H1 (cell line): ENCODE results near the gene UNC13C. TPM values are rescaled to one million over a fixed set of nuclear protein-coding genes. Genes with fewer than 3 reads are reported as not detected.
A peak's percentile ranks its signal among the peaks of the same experiment; 100 is the strongest.

ENCODE experiments used
- CTCF ChIA-PET: fragments of 300-600 bp; sonication (Branson Sonifier 250); formaldehyde crosslinking; loops from one replicate; lab custom pipeline; 2021; ENCODE audit not compliant: partially characterized antibody; lab: Charles Lee
- POLR2A ChIA-PET: fragments of 300-600 bp; sonication (Branson Sonifier 250); formaldehyde crosslinking; loops from one replicate; lab custom pipeline; 2021; ENCODE audit warnings: inconsistent platforms; ENCODE audit not compliant: partially characterized antibody; lab: Charles Lee
- DNase-seq, 2 experiments: peaks; one replicate each; pipeline versions ENCODE4 v3.0.0 to v3.0.0-alpha.2; 2010 to 2022; ENCODE audit warnings: low spot score in 2 of 2, low read depth in 1 of 2, mixed read lengths in 1 of 2
- FAIRE-seq: peaks from 2 replicates; lab custom pipeline; 2011; peaks lifted over from hg19 to GRCh38; lab: Jason Lieb, UNC
- H2AFZ ChIP-seq: 2 replicates; pipeline ENCODE4 v1.8.1; 2012; ENCODE audit warnings: low read length, inconsistent platforms
- H2AK5ac ChIP-seq: 2 replicates; pipeline ENCODE4 v1.6.1; 2013; ENCODE audit warnings: low read depth, low read length
- H2BK120ac ChIP-seq: replicated peaks from 2 replicates; pipeline ENCODE3; 2013; ENCODE audit warnings: low read depth, low read length, inconsistent platforms
- H2BK12ac ChIP-seq: 2 replicates; pipeline ENCODE4 v1.6.1; 2013; ENCODE audit warnings: low read depth, low read length
- H2BK15ac ChIP-seq: 2 replicates; pipeline ENCODE4 v1.6.1; 2013; ENCODE audit warnings: low read length
- H2BK20ac ChIP-seq: 2 replicates; pipeline ENCODE4 v1.6.1; 2013; ENCODE audit warnings: low read length
- H2BK5ac ChIP-seq: 2 replicates; pipeline ENCODE4 v1.6.1; 2013; ENCODE audit warnings: low read depth, low read length
- H3K14ac ChIP-seq: 2 replicates; pipeline ENCODE4 v1.6.1; 2013; ENCODE audit warnings: inconsistent platforms; ENCODE audit not compliant: insufficient read length
- H3K18ac ChIP-seq: 2 replicates; pipeline ENCODE4 v1.6.1; 2013; ENCODE audit warnings: low read length; ENCODE audit errors: extremely low read depth
- H3K23ac ChIP-seq: 2 replicates; pipeline ENCODE4 v1.6.1; 2013; ENCODE audit warnings: inconsistent platforms; ENCODE audit not compliant: insufficient read length
- H3K23me2 ChIP-seq: 2 replicates; pipeline ENCODE4 v1.6.1; 2013; ENCODE audit warnings: low read depth, low read length
- H3K27ac ChIP-seq: 2 replicates; pipeline ENCODE4 v1.6.1; 2011; ENCODE audit warnings: low read depth, low read length, inconsistent platforms
- H3K27me3 ChIP-seq, 4 experiments: replicated peaks in 1 of 4; 1 replicate in 1 of 4; 2 replicates in 3 of 4; pipeline versions ENCODE4 v1.6.1 to v1.8.1; 2011 to 2013; ENCODE audit warnings: low read length in 3 of 4, mild to moderate bottlenecking in 3 of 4, inconsistent platforms in 2 of 4, mixed read lengths in 2 of 4, moderate library complexity in 1 of 4; ENCODE audit not compliant: control insufficient read depth in 3 of 4, insufficient read depth in 3 of 4; ENCODE audit errors: extremely low read depth in 1 of 4
- H3K36me3 ChIP-seq, 4 experiments: 2 replicates each; pipeline versions ENCODE4 v1.6.1 to v1.8.1; 2011 to 2013; ENCODE audit warnings: mild to moderate bottlenecking in 4 of 4, low read length in 3 of 4, moderate library complexity in 2 of 4, control low read depth in 1 of 4, inconsistent platforms in 1 of 4; ENCODE audit not compliant: insufficient read depth in 4 of 4, control insufficient read depth in 2 of 4
- H3K4ac ChIP-seq: replicated peaks from 2 replicates; pipeline ENCODE3; 2013; ENCODE audit warnings: low read length, low read depth, mixed read lengths, inconsistent platforms; ENCODE audit not compliant: insufficient read length
- H3K4me1 ChIP-seq, 4 experiments: replicated peaks in 1 of 4; 1 replicate in 1 of 4; 2 replicates in 3 of 4; pipeline versions ENCODE4 v1.6.1 to v1.8.1; 2011 to 2013; ENCODE audit warnings: low read length in 3 of 4, inconsistent platforms in 2 of 4, mixed read lengths in 1 of 4; ENCODE audit not compliant: insufficient read depth in 4 of 4, control insufficient read depth in 3 of 4
- H3K4me2 ChIP-seq, 2 experiments: 2 replicates each; pipeline versions ENCODE4 v1.6.1 to v1.8.1; 2011 to 2013; ENCODE audit warnings: low read depth in 2 of 2, low read length in 2 of 2, control low read depth in 1 of 2, inconsistent platforms in 1 of 2, mild to moderate bottlenecking in 1 of 2; ENCODE audit not compliant: insufficient read depth in 1 of 2
- H3K4me3 ChIP-seq, 4 experiments: fragments of 200-600, 300-600 bp in 1 of 4; sonication (generic), shearing (Covaris generic), sonication (Bioruptor Twin) in 1 of 4; 2 replicates each; pipeline versions ENCODE4 v1.5.1 to v1.8.1; 2011 to 2016; ENCODE audit warnings: low read length in 4 of 4, low read depth in 3 of 4, control low read depth in 2 of 4, inconsistent platforms in 2 of 4, mild to moderate bottlenecking in 2 of 4, mixed read lengths in 1 of 4, moderate library complexity in 1 of 4; ENCODE audit not compliant: insufficient read depth in 2 of 4; ENCODE audit errors: extremely low read depth in 1 of 4
- H3K56ac ChIP-seq: replicated peaks from 2 replicates; pipeline ENCODE3; 2013; ENCODE audit warnings: low read depth, mild to moderate bottlenecking, mixed read lengths, low read length, inconsistent platforms; ENCODE audit not compliant: insufficient read length
- H3K79me1 ChIP-seq: 2 replicates; pipeline ENCODE4 v1.6.1; 2013; ENCODE audit warnings: low read depth, low read length, control low read depth
- H3K79me2 ChIP-seq, 2 experiments: 2 replicates each; pipeline versions ENCODE4 v1.6.1 to v1.8.1; 2012 to 2013; ENCODE audit warnings: low read length in 2 of 2, mild to moderate bottlenecking in 2 of 2, inconsistent platforms in 1 of 2; ENCODE audit not compliant: insufficient read depth in 2 of 2, control insufficient read depth in 1 of 2
- H3K9ac ChIP-seq, 4 experiments: replicated peaks in 1 of 4; 1 replicate in 1 of 4; 2 replicates in 3 of 4; pipeline versions ENCODE4 v1.6.1 to v1.8.1; 2011 to 2013; ENCODE audit warnings: low read depth in 3 of 4, low read length in 3 of 4, control low read depth in 2 of 4, mild to moderate bottlenecking in 2 of 4, moderate library complexity in 2 of 4, inconsistent platforms in 1 of 4; ENCODE audit errors: extremely low read depth in 1 of 4
- H3K9me3 ChIP-seq, 2 experiments: 2 replicates each; pipeline versions ENCODE4 v1.6.1 to v1.8.1; 2012 to 2013; ENCODE audit warnings: mild to moderate bottlenecking in 2 of 2, moderate library complexity in 2 of 2, control low read depth in 1 of 2, inconsistent platforms in 1 of 2, low read depth in 1 of 2, low read length in 1 of 2, mixed read lengths in 1 of 2; ENCODE audit not compliant: insufficient read depth in 2 of 2
- H4K20me1 ChIP-seq, 2 experiments: replicated peaks in 1 of 2; 2 replicates each; pipeline versions ENCODE3 to v1.8.1; 2011 to 2013; ENCODE audit warnings: inconsistent platforms in 2 of 2, low read length in 2 of 2, mild to moderate bottlenecking in 1 of 2; ENCODE audit not compliant: insufficient read depth in 2 of 2, control insufficient read depth in 1 of 2
- H4K5ac ChIP-seq: 2 replicates; pipeline ENCODE4 v1.6.1; 2013; ENCODE audit warnings: low read length, low read depth, mixed read lengths, inconsistent platforms; ENCODE audit not compliant: insufficient read length
- H4K8ac ChIP-seq: 2 replicates; pipeline ENCODE4 v1.8.0; 2013; ENCODE audit warnings: mild to moderate bottlenecking, moderate library complexity, low read length, inconsistent platforms; ENCODE audit not compliant: insufficient read depth; ENCODE audit errors: extremely low read depth
- H4K91ac ChIP-seq: replicated peaks from 2 replicates; pipeline ENCODE3; 2013; ENCODE audit warnings: low read length, mixed read lengths, inconsistent platforms; ENCODE audit not compliant: insufficient read length
- CBX5 ChIP-seq: fragments of 300-800, 300-1000 bp; sonication (generic); IDR thresholded peaks from 2 replicates; pipeline ENCODE4 v1.7.1; 2016; ENCODE audit warnings: antibody characterized with exemption, low read length, low read depth
- FOSL1 ChIP-seq: IDR thresholded peaks from 2 replicates; pipeline ENCODE4 v1.6.1; 2011; ENCODE audit warnings: mild to moderate bottlenecking, low read depth, low read length, moderate library complexity; ENCODE audit not compliant: insufficient read depth
- GABPA ChIP-seq: IDR thresholded peaks from 2 replicates; pipeline ENCODE4 v1.6.1; 2011; ENCODE audit warnings: mild to moderate bottlenecking, low read length, moderate library complexity, borderline replicate concordance; ENCODE audit not compliant: insufficient read depth
- KDM1A ChIP-seq: fragments of 200-600, 300-600 bp; sonication (generic); IDR thresholded peaks from 2 replicates; pipeline ENCODE4 v1.7.1; 2016; ENCODE audit warnings: mild to moderate bottlenecking, low read length, borderline replicate concordance
- KDM4A ChIP-seq: IDR thresholded peaks from one replicate; pipeline ENCODE4 v1.7.1; 2012; ENCODE audit warnings: low read depth, mild to moderate bottlenecking, moderate library complexity, low read length, inconsistent platforms; ENCODE audit not compliant: severe bottlenecking
- RAD21 ChIP-seq, 2 experiments: IDR thresholded peaks in 1 of 2; conservative IDR thresholded peaks in 1 of 2; 2 replicates each; pipeline ENCODE4 v1.6.1; 2011; ENCODE audit warnings: low read depth in 2 of 2, low read length in 2 of 2, improper control_type of control experiment in 1 of 2, inconsistent platforms in 1 of 2, mild to moderate bottlenecking in 1 of 2, moderate library complexity in 1 of 2
- TAF1 ChIP-seq: IDR thresholded peaks from 2 replicates; pipeline ENCODE4 v1.6.1; 2011; ENCODE audit warnings: mild to moderate bottlenecking, low read depth, low read length
- TCF12 ChIP-seq: IDR thresholded peaks from 2 replicates; pipeline ENCODE4 v1.6.1; 2011; ENCODE audit warnings: low read depth, mild to moderate bottlenecking, low read length
- WGBS, 2 experiments: shearing (Covaris generic) in 1 of 2; methylation state at CpG; one replicate each; pipeline versions ENCODE4 v1.1.6 to v1.1.7; 2013 to 2015; ENCODE audit warnings: low lambda C conversion rate in 2 of 2, mixed read lengths in 2 of 2, inconsistent platforms in 1 of 2, low coverage in 1 of 2, missing lambda C conversion rate in 1 of 2; ENCODE audit not compliant: insufficient replicate concordance in 2 of 2, insufficient coverage in 1 of 2, insufficient read length in 1 of 2; ENCODE audit errors: extremely low coverage in 1 of 2, missing lambda C conversion rate in 1 of 2; 5-methylcytosine and 5-hydroxymethylcytosine counted together
- polyA plus RNA-seq, 7 experiments: library from polyadenylated mRNA; depleted of rRNA in 3 of 7; stranded (reverse) in 5 of 7; unstranded in 2 of 7; fragments of >200 nt in 5 of 7; fragments of 200-250 nt in 2 of 7; gene quantifications; 1 replicate in 5 of 7; 2 replicates in 1 of 7; 4 replicates in 1 of 7; pipeline versions ENCODE4 v1.2.1 to v1.2.3, GENCODE V29; 2011 to 2013; ENCODE audit warnings: missing spikeins in 2 of 7, mixed read lengths in 2 of 7
- total RNA-seq: library from RNA; stranded (reverse); fragmentation: NEBNext Ultra II Directional; extraction: Animal tissue kit (Norgen Biotek cat#: 25700); gene quantifications from 2 replicates; pipeline ENCODE4 v1.2.1, GENCODE V29; 2021
- TF ChIP-seq, protein P1 (sequence below): IDR thresholded peaks from 2 replicates; pipeline ENCODE4 v1.6.1; 2012; ENCODE audit warnings: inconsistent platforms
- TF ChIP-seq, protein P2 (sequence below), 3 experiments: IDR thresholded peaks; 1 replicate in 2 of 3; 2 replicates in 1 of 3; pipeline versions ENCODE4 v1.5.1 to v1.6.1; 2011; ENCODE audit warnings: low read length in 3 of 3, mild to moderate bottlenecking in 3 of 3, inconsistent platforms in 2 of 3, low read depth in 1 of 3, moderate library complexity in 1 of 3; ENCODE audit not compliant: insufficient read depth in 1 of 3; ENCODE audit errors: control extremely low read depth in 1 of 3

UNC13C gene
- total and polyA plus RNA-seq, 2 of the 8 experiments (the other 6 are each of a cell fraction or from before 2014, with no cell fraction given): 0.02 to 0.13 TPM

DNA sequence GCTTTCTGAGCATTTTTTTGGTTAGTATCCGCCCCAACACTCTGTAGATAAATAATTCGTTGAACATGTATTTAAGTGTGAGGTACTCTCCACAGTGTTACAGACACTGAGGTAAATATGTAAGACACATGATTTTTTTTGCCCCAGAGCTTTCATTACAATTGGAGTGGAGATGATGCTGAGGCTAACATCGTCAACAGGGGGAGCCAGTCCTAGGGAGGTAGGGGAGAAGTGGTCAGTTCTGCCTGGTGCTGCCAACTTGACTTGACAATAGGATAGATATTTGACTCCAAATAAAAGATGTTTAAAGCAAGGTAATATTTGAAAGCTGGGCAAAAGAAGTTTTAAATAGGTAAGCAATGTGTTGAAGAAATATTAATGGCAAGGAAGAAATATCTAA, 295.7 kb downstream of the UNC13C start:
- no peak overlapping the region for H3K18ac ChIP-seq
- no peak overlapping the region for H4K91ac ChIP-seq
- H2BK5ac ChIP-seq: no peak overlapping the region
- no peak overlapping the region for H2AFZ ChIP-seq
- no peak overlapping the region for H2BK20ac ChIP-seq
- H3K4me1 ChIP-seq: no peaks in the 10 kb centered on the region
- H2BK120ac ChIP-seq: no peak overlapping the region
- no peak overlapping the region for H2AK5ac ChIP-seq
- no peaks in the 10 kb centered on the region for H3K79me2 ChIP-seq
- CTCF ChIA-PET: interaction anchor here (0.6 to 2.0 kb wide), 12 partner anchors 10 to 433 kb away, joined by 3 to 12 read pairs (median 3); no protein-coding TSS in a partner anchor
- peak in 1 of 2 experiments; percentile 9 for DNase-seq
- H3K27ac ChIP-seq: no peak overlapping the region
- H2BK15ac ChIP-seq: no peak overlapping the region
- no peak overlapping the region for H3K56ac ChIP-seq
- no peak overlapping the region for H3K9ac ChIP-seq
- no peaks in the 10 kb centered on the region for H3K27me3 ChIP-seq
- peaks cover 0 to 7% of the 10 kb centered on the region in 2 experiments; a peak in 1 of 4 replicates for H3K9me3 ChIP-seq
- no peaks in the 10 kb centered on the region for H4K20me1 ChIP-seq
- POLR2A ChIA-PET: no interaction called here
- no peak overlapping the region for H3K14ac ChIP-seq
- no peaks in the 10 kb centered on the region for H3K23me2 ChIP-seq
- no peak overlapping the region for H4K8ac ChIP-seq
- H3K4me2 ChIP-seq: no peak overlapping the region
- no peaks in the 10 kb centered on the region for H3K79me1 ChIP-seq
- 12% methylated on average over 3 of the region's 3 CpGs; no CpG with 5 or more reads in 1 of the 2 experiments for WGBS, 2 experiments
- peak; percentile 72 for FAIRE-seq
- no peak overlapping the region for H3K23ac ChIP-seq
- H3K4ac ChIP-seq: no peak overlapping the region
- no peaks in the 10 kb centered on the region for H3K36me3 ChIP-seq
- no peak overlapping the region for H4K5ac ChIP-seq
- no peak for TF ChIP-seq KDM1A
- no peak for TF ChIP-seq CBX5
- no peak for TF ChIP-seq FOSL1
- no peak for TF ChIP-seq TAF1
- TF ChIP-seq GABPA: no peak
- peak; percentile 56 to 66 for TF ChIP-seq RAD21 (IDR thresholded peaks at IDR 0.05 in 1 of 2, conservative IDR thresholded peaks at IDR 0.05 in 1 of 2; ENCODE audit: low read depth in 2 of 2, low read length in 2 of 2)
- TF ChIP-seq, protein P1, sequence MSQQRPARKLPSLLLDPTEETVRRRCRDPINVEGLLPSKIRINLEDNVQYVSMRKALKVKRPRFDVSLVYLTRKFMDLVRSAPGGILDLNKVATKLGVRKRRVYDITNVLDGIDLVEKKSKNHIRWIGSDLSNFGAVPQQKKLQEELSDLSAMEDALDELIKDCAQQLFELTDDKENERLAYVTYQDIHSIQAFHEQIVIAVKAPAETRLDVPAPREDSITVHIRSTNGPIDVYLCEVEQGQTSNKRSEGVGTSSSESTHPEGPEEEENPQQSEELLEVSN: no peak
- TF ChIP-seq, protein P2, sequence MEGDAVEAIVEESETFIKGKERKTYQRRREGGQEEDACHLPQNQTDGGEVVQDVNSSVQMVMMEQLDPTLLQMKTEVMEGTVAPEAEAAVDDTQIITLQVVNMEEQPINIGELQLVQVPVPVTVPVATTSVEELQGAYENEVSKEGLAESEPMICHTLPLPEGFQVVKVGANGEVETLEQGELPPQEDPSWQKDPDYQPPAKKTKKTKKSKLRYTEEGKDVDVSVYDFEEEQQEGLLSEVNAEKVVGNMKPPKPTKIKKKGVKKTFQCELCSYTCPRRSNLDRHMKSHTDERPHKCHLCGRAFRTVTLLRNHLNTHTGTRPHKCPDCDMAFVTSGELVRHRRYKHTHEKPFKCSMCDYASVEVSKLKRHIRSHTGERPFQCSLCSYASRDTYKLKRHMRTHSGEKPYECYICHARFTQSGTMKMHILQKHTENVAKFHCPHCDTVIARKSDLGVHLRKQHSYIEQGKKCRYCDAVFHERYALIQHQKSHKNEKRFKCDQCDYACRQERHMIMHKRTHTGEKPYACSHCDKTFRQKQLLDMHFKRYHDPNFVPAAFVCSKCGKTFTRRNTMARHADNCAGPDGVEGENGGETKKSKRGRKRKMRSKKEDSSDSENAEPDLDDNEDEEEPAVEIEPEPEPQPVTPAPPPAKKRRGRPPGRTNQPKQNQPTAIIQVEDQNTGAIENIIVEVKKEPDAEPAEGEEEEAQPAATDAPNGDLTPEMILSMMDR (IDR thresholded peaks at IDR 0.05; ENCODE audit: control extremely low read depth in 1 of 3, insufficient read depth in 1 of 3, low read depth in 1 of 3, low read length in 3 of 3): peak; percentile 39 to 70 (median 56)
- no peak for TF ChIP-seq TCF12
- no peak for TF ChIP-seq KDM4A
- H3K4me3 ChIP-seq: no peak overlapping the region
- H2BK12ac ChIP-seq: no peak overlapping the region
